ENCODE measurements around the gene TTC7B.

Gene TTC7B

DNA sequence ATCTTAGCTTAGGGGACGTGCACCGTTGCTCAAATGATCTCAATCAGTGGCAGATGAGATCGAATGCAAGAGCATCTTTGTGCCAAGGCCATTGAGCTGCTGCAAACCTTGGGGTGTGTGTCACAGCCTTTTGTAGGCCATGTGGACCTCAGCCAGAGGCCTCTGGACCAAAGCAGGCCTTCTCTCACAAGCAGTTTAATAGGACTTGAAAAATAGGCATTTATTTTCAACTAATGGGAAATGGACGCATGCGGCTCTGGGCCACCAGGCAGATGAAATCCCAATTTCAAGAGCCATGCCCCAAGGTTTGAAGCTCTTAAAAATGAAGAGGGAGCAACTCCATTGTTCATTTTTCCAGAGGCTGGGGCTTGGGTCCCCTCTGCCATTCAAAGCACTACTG lies 87.3 kb downstream of the TTC7B start:
- H3K9me3 ChIP-seq (ENCODE audit: control insufficient read depth, insufficient read depth, low read length) = no peaks in the 10 kb centered on the region
- H3K36me3 ChIP-seq (ENCODE audit: control insufficient read depth, insufficient read depth, low read length) = no peaks in the 10 kb centered on the region
- H3K9ac ChIP-seq (ENCODE audit: low read depth, low read length) = no peak overlapping the region
- H3K27me3 ChIP-seq (ENCODE audit: control insufficient read depth, insufficient read depth, low read length) = no peaks in the 10 kb centered on the region
- H3K4me3 ChIP-seq (ENCODE audit: low read depth, low read length) = no peak overlapping the region
- peaks cover 5% of the 10 kb centered on the region for H3K4me1 ChIP-seq (ENCODE audit: control insufficient read depth, insufficient read depth, low read length)

- Histone ChIP-seq H3K36me3 (ENCODE audit: control insufficient read depth, insufficient read depth, low read length) (no peaks in the 10 kb centered on the region), H3K4me1 (ENCODE audit: control insufficient read depth, insufficient read depth, low read length) (peaks cover 5% of the 10 kb centered on the region), H3K9ac (ENCODE audit: low read depth, low read length) (no peak overlapping the region), H3K9me3 (ENCODE audit: control insufficient read depth, insufficient read depth, low read length) (no peaks in the 10 kb centered on the region), H3K27me3 (ENCODE audit: control insufficient read depth, insufficient read depth, low read length) (no peaks in the 10 kb centered on the region), H3K4me3 (ENCODE audit: low read depth, low read length) (no peak overlapping the region)
Observed at GRCh38 chr14:90727082-90727481, 89.1 kb downstream of the TTC7B start.

GRCh38 chr14:90726656-90727055 lies 89.6 kb downstream of the TTC7B start:
- no peak overlapping the region for H3K9ac ChIP-seq (ENCODE audit: low read depth, low read length)
- no peak overlapping the region for H3K4me3 ChIP-seq (ENCODE audit: low read depth, low read length)
- no peaks in the 10 kb centered on the region for H3K9me3 ChIP-seq (ENCODE audit: control insufficient read depth, insufficient read depth, low read length)
- H3K4me1 ChIP-seq (ENCODE audit: control insufficient read depth, insufficient read depth, low read length) = peaks cover 5% of the 10 kb centered on the region
- no peaks in the 10 kb centered on the region for H3K36me3 ChIP-seq (ENCODE audit: control insufficient read depth, insufficient read depth, low read length)
- H3K27me3 ChIP-seq (ENCODE audit: control insufficient read depth, insufficient read depth, low read length) = no peaks in the 10 kb centered on the region

DNA sequence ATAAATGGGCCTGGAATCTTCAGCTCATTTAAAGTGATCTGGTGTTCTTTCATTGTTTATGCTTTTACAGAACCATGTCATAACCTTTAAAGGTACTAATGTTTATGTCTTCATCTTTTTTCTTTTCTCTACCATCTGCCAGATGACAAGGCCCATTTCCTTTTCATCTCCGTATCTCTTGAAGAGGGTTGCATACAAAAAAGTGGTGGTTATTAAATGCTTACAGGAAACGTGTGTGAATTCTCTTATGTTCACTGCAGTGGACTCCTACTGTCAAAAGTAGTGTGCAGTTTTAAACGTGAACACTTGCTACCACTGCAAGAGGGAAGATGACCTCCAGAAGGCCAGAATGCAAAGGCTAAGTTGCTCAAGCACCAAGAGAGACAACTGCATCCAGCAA lies 91.4 kb downstream of the TTC7B start:
- no peak overlapping the region for H3K9ac ChIP-seq (ENCODE audit: low read depth, low read length)
- no peak overlapping the region for H3K4me3 ChIP-seq (ENCODE audit: low read depth, low read length)
- H3K36me3 ChIP-seq (ENCODE audit: control insufficient read depth, insufficient read depth, low read length) = no peaks in the 10 kb centered on the region
- H3K27me3 ChIP-seq (ENCODE audit: control insufficient read depth, insufficient read depth, low read length) = no peaks in the 10 kb centered on the region
- H3K4me1 ChIP-seq (ENCODE audit: control insufficient read depth, insufficient read depth, low read length) = peaks cover 5% of the 10 kb centered on the region
- H3K9me3 ChIP-seq (ENCODE audit: control insufficient read depth, insufficient read depth, low read length) = no peaks in the 10 kb centered on the region

GRCh38 chr14:90722590-90722989 lies 93.6 kb downstream of the TTC7B start:
- Histone ChIP-seq H3K9ac (ENCODE audit: low read depth, low read length) (no peak overlapping the region), H3K27me3 (ENCODE audit: control insufficient read depth, insufficient read depth, low read length) (no peaks in the 10 kb centered on the region), H3K36me3 (ENCODE audit: control insufficient read depth, insufficient read depth, low read length) (no peaks in the 10 kb centered on the region), H3K9me3 (ENCODE audit: control insufficient read depth, insufficient read depth, low read length) (no peaks in the 10 kb centered on the region), H3K4me3 (ENCODE audit: low read depth, low read length) (no peak overlapping the region), H3K4me1 (ENCODE audit: control insufficient read depth, insufficient read depth, low read length) (peaks cover 5% of the 10 kb centered on the region)

GRCh38 chr14:90721619-90722305 lies 94.5 kb downstream of the TTC7B start:
- Histone ChIP-seq H3K36me3 (ENCODE audit: control insufficient read depth, insufficient read depth, low read length) (no peaks in the 10 kb centered on the region), H3K9ac (ENCODE audit: low read depth, low read length) (no peak overlapping the region), H3K4me1 (ENCODE audit: control insufficient read depth, insufficient read depth, low read length) (peaks cover 5% of the 10 kb centered on the region), H3K9me3 (ENCODE audit: control insufficient read depth, insufficient read depth, low read length) (no peaks in the 10 kb centered on the region), H3K4me3 (ENCODE audit: low read depth, low read length) (no peak overlapping the region), H3K27me3 (ENCODE audit: control insufficient read depth, insufficient read depth, low read length) (no peaks in the 10 kb centered on the region)

DNA sequence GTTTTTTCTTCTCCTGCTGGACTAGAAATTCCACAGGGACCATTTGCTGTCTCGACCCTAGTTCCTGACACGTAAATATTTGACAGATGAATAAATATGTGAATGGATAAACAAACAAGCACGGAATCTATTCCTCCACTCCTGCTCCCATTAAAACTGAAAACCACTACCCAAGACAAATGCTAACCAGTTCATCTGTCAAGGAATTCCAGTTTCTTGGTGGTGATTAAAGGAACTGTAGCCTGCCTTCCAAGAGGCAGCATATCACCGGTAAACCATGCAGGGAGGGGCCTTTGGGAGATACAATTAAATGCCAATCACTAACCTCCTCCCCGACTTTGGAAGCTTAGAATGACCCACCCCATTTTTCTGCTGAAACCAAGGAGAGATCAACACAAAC lies 95.4 kb downstream of the TTC7B start:
- Histone ChIP-seq H3K4me3 (ENCODE audit: low read depth, low read length) (no peak overlapping the region), H3K9me3 (ENCODE audit: control insufficient read depth, insufficient read depth, low read length) (no peaks in the 10 kb centered on the region), H3K4me1 (ENCODE audit: control insufficient read depth, insufficient read depth, low read length) (no peaks in the 10 kb centered on the region)

GRCh38 chr14:90720336-90720735 lies 95.9 kb downstream of the TTC7B start:
- Histone ChIP-seq H3K4me3 (ENCODE audit: low read depth, low read length) (no peak overlapping the region), H3K4me1 (ENCODE audit: control insufficient read depth, insufficient read depth, low read length) (no peaks in the 10 kb centered on the region), H3K36me3 (ENCODE audit: control insufficient read depth, insufficient read depth, low read length) (no peaks in the 10 kb centered on the region), H3K9ac (ENCODE audit: low read depth, low read length) (no peak overlapping the region), H3K27me3 (ENCODE audit: control insufficient read depth, insufficient read depth, low read length) (no peaks in the 10 kb centered on the region), H3K9me3 (ENCODE audit: control insufficient read depth, insufficient read depth, low read length) (no peaks in the 10 kb centered on the region)

More for the DNA sequence above, 95.4 kb downstream of the TTC7B start:
- Histone ChIP-seq H3K36me3 (ENCODE audit: control insufficient read depth, insufficient read depth, low read length) (no peaks in the 10 kb centered on the region), H3K9ac (ENCODE audit: low read depth, low read length) (no peak overlapping the region), H3K27me3 (ENCODE audit: control insufficient read depth, insufficient read depth, low read length) (no peaks in the 10 kb centered on the region)

- H3K9ac ChIP-seq (ENCODE audit: low read depth, low read length) = no peak overlapping the region
- H3K4me1 ChIP-seq (ENCODE audit: control insufficient read depth, insufficient read depth, low read length) = no peaks in the 10 kb centered on the region
- H3K4me3 ChIP-seq (ENCODE audit: low read depth, low read length) = no peak overlapping the region
- no peaks in the 10 kb centered on the region for H3K27me3 ChIP-seq (ENCODE audit: control insufficient read depth, insufficient read depth, low read length)
- H3K9me3 ChIP-seq (ENCODE audit: control insufficient read depth, insufficient read depth, low read length) = no peaks in the 10 kb centered on the region
- no peaks in the 10 kb centered on the region for H3K36me3 ChIP-seq (ENCODE audit: control insufficient read depth, insufficient read depth, low read length)
Observed at GRCh38 chr14:90717916-90718315, 98.3 kb downstream of the TTC7B start.

DNA sequence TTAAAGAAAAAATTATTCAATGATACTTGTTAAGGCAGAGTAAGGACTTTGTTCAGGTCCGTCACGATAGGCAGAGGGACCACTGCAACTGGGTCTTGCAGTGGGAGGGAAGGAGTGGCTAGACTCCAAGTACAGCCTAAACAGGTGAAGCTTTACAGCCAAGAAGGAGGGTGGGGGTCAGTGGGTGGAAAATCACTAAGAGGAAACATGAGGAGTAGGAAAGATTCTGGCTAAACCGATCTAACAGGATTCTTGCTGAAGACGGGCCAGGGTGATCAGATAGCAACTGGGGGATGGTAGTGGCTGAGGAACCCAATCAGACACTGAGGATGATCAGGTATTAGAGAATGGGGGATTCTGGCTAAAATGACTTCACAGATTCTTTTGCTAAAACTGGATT lies 100.2 kb downstream of the TTC7B start:
- Histone ChIP-seq H3K9me3 (ENCODE audit: control insufficient read depth, insufficient read depth, low read length) (no peaks in the 10 kb centered on the region), H3K4me3 (ENCODE audit: low read depth, low read length) (no peak overlapping the region), H3K4me1 (ENCODE audit: control insufficient read depth, insufficient read depth, low read length) (no peaks in the 10 kb centered on the region), H3K36me3 (ENCODE audit: control insufficient read depth, insufficient read depth, low read length) (no peaks in the 10 kb centered on the region), H3K9ac (ENCODE audit: low read depth, low read length) (no peak overlapping the region), H3K27me3 (ENCODE audit: control insufficient read depth, insufficient read depth, low read length) (no peaks in the 10 kb centered on the region)

DNA sequence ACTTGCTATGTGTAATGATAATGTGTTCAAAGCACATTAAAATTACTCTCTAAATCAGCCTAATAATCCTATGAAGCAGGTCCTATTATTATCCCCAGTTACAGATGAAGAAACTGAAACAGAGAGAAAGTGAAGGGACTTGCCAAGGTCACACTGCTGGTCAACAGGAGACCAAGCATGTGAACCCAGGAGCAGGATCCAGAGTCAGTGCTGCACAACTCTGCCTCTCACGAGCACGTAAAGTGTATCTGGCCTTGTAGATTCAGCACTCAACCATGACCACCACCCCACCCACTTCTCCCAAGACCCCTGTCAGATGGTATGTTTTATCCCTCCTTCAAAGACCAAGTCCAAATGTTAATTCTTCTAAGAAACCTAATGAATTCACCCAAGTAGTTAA lies 100.7 kb downstream of the TTC7B start:
- H3K9ac ChIP-seq (ENCODE audit: low read depth, low read length) = no peak overlapping the region

DNA sequence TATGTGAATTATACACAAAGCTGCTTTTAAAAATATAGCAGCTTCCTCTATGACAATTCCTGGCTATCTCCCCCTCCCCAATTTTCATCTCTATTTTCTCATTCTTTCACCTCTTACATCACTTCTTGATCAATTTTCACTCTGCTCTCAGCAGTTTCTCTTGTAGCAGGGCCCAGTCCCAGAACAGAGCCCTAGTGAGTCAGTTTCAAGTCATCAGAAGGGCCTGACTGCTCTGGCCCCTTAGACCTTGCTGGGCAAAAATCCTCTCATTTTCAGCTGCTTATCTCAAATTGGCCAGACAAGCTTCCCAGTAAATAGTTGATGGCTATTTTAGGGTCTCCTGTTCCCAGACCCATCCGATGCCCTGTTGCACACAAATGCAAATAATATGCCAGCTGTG lies 101.4 kb downstream of the TTC7B start:
- Histone ChIP-seq H3K4me3 (ENCODE audit: low read depth, low read length) (no peak overlapping the region), H3K36me3 (ENCODE audit: control insufficient read depth, insufficient read depth, low read length) (no peaks in the 10 kb centered on the region), H3K27me3 (ENCODE audit: control insufficient read depth, insufficient read depth, low read length) (no peaks in the 10 kb centered on the region), H3K4me1 (ENCODE audit: control insufficient read depth, insufficient read depth, low read length) (no peaks in the 10 kb centered on the region), H3K9me3 (ENCODE audit: control insufficient read depth, insufficient read depth, low read length) (no peaks in the 10 kb centered on the region), H3K9ac (ENCODE audit: low read depth, low read length) (no peak overlapping the region)

More for the DNA sequence above, 100.7 kb downstream of the TTC7B start:
- Histone ChIP-seq H3K9me3 (ENCODE audit: control insufficient read depth, insufficient read depth, low read length) (no peaks in the 10 kb centered on the region), H3K4me3 (ENCODE audit: low read depth, low read length) (no peak overlapping the region), H3K4me1 (ENCODE audit: control insufficient read depth, insufficient read depth, low read length) (no peaks in the 10 kb centered on the region), H3K36me3 (ENCODE audit: control insufficient read depth, insufficient read depth, low read length) (no peaks in the 10 kb centered on the region), H3K27me3 (ENCODE audit: control insufficient read depth, insufficient read depth, low read length) (no peaks in the 10 kb centered on the region)
